GM21576 (cell line): ENCODE results near the gene PXMP2.
"Not testable (repeated sequence)": the region's sequence is repeated elsewhere in the genome, so short reads cannot be mapped to it uniquely, and the experiment has no call there.

Experiments
- ATAC-seq: cut with Tn5 transposase; IDR thresholded peaks from one replicate; pipeline ENCODE4 v1.9.1; 2021; ENCODE audit warnings: mild to moderate bottlenecking, moderate library complexity; ENCODE audit not compliant: unreplicated experiment

PXMP2 gene

GRCh38 chr12:132690112-132690511, 2.7 kb downstream of the PXMP2 start:
- no peak for ATAC-seq

- not testable (repeated sequence) for ATAC-seq
Measured at GRCh38 chr12:132692030-132692429, 4.6 kb downstream of the PXMP2 start.

GRCh38 chr12:132694888-132695287, 7.5 kb downstream of the PXMP2 start:
- not testable (repeated sequence) for ATAC-seq

GRCh38 chr12:132695431-132695830, 8.0 kb downstream of the PXMP2 start:
- no peak for ATAC-seq

GRCh38 chr12:132698341-132698740, 11.0 kb downstream of the PXMP2 start:
- ATAC-seq: no peak

- ATAC-seq: no peak
Measured at GRCh38 chr12:132700212-132700822, 12.9 kb downstream of the PXMP2 start.

- ATAC-seq: no peak
Measured at GRCh38 chr12:132702640-132703039, 15.3 kb downstream of the PXMP2 start.

- ATAC-seq: no peak
Measured at GRCh38 chr12:132703641-132704040, 16.3 kb downstream of the PXMP2 start.

GRCh38 chr12:132707241-132707640, 19.9 kb downstream of the PXMP2 start:
- no peak for ATAC-seq

GRCh38 chr12:132708150-132708549, 20.8 kb downstream of the PXMP2 start:
- ATAC-seq: no peak

- peak; percentile 24 for ATAC-seq
Measured at GRCh38 chr12:132710043-132710404, 22.6 kb downstream of the PXMP2 start.

- peak; percentile 85 for ATAC-seq
Measured at GRCh38 chr12:132710405-132711079, 23.2 kb downstream of the PXMP2 start, which contains the start of gene PGAM5. Gene PGAM5 (plus strand): TSS chr12:132710842. CDS start chr12:132710877, 35 bp downstream.

- ATAC-seq: peak; percentile 13
Measured at GRCh38 chr12:132711080-132711843, 23.9 kb downstream of the PXMP2 start.

- no peak for ATAC-seq
Measured at GRCh38 chr12:132713123-132713522, 25.7 kb downstream of the PXMP2 start.

- no peak for ATAC-seq
Measured at GRCh38 chr12:132715874-132716273, 28.5 kb downstream of the PXMP2 start.

- ATAC-seq: no peak
Measured at GRCh38 chr12:132716356-132716755, 29.0 kb downstream of the PXMP2 start.

- ATAC-seq: no peak
Measured at GRCh38 chr12:132717011-132717410, 29.6 kb downstream of the PXMP2 start.

- ATAC-seq: no peak
Measured at GRCh38 chr12:132717531-132718387, 30.4 kb downstream of the PXMP2 start.

GRCh38 chr12:132718644-132719043, 31.3 kb downstream of the PXMP2 start:
- no peak for ATAC-seq

- no peak for ATAC-seq
Measured at GRCh38 chr12:132719141-132719953, 32.0 kb downstream of the PXMP2 start.
